K562 (cell line): ENCODE data around the gene IP6K1. TPM values are rescaled to one million over a fixed set of nuclear protein-coding genes. Genes with fewer than 3 reads are reported as not detected.
A peak's percentile ranks its signal among the peaks of the same experiment; 100 is the strongest.

Experiments
- ARID4B ChIP-seq: sonication (generic); formaldehyde crosslinking; IDR thresholded peaks from 2 replicates; pipeline ENCODE4 v1.8.0; 2022; ENCODE audit warnings: mild to moderate bottlenecking, missing genetic modification reagents
- FOXM1 ChIP-seq, 2 experiments: fragments of 450-650 bp in 1 of 2; sonication (generic) in 1 of 2; formaldehyde crosslinking in 1 of 2; IDR thresholded peaks; 2 replicates each; pipeline versions ENCODE4 v1.6.1 to v1.9.0; 2017 to 2022; ENCODE audit warnings: low read depth in 2 of 2, mild to moderate bottlenecking in 2 of 2, missing genetic modification reagents in 1 of 2, moderate library complexity in 1 of 2
- HDAC1 ChIP-seq, 2 experiments: fragments of 450-650 bp; IDR thresholded peaks; 2 replicates each; pipeline ENCODE4 v1.6.1; 2016 to 2017; ENCODE audit warnings: inconsistent platforms in 1 of 2, mild to moderate bottlenecking in 1 of 2, moderate library complexity in 1 of 2
- HNRNPH1 ChIP-seq: fragments of 200-400 bp; formaldehyde crosslinking; optimal IDR thresholded peaks from 2 replicates; pipeline ENCODE3; 2017; ENCODE audit warnings: low read depth, mild to moderate bottlenecking, low read length, moderate library complexity
- JUN ChIP-seq, 2 experiments: sonication (generic) in 1 of 2; formaldehyde crosslinking in 1 of 2; IDR thresholded peaks; 2 replicates each; pipeline versions ENCODE4 v1.6.1 to v1.8.0; 2012 to 2022; ENCODE audit warnings: borderline replicate concordance in 2 of 2, mild to moderate bottlenecking in 2 of 2, improper control_type of control experiment in 1 of 2, low read depth in 1 of 2, low read length in 1 of 2, missing genetic modification reagents in 1 of 2
- KLF10 ChIP-seq: fragments of 250-450 bp; sonication (Bioruptor Pico); IDR thresholded peaks from 2 replicates; pipeline ENCODE4 v1.6.1; 2021; ENCODE audit warnings: matching md5 sums
- NCOA4 ChIP-seq: fragments of 450-650 bp; IDR thresholded peaks from 2 replicates; pipeline ENCODE4 v1.6.1; 2018; ENCODE audit warnings: mild to moderate bottlenecking; ENCODE audit not compliant: partially characterized antibody
- NFE2L1 ChIP-seq: fragments of 450-650 bp; IDR thresholded peaks from 2 replicates; pipeline ENCODE4 v1.6.1; 2016; ENCODE audit warnings: missing genetic modification characterization, low read depth, mild to moderate bottlenecking, missing compliant biosample characterization, moderate library complexity, borderline replicate concordance
- REST ChIP-seq, 2 experiments: fragments of 450-650 bp; formaldehyde crosslinking in 1 of 2; IDR thresholded peaks; 2 replicates each; pipeline versions ENCODE4 v1.4.0 to v1.6.1; 2014 to 2020; ENCODE audit warnings: mild to moderate bottlenecking in 2 of 2, borderline replicate concordance in 1 of 2, low read depth in 1 of 2
- TFAP4 ChIP-seq: sonication (generic); formaldehyde crosslinking; IDR thresholded peaks from 2 replicates; pipeline ENCODE4 v1.8.0; 2022; ENCODE audit warnings: missing genetic modification reagents, mild to moderate bottlenecking, moderate library complexity, borderline replicate concordance
- ZBTB1 ChIP-seq: sonication (generic); formaldehyde crosslinking; IDR thresholded peaks from 2 replicates; pipeline ENCODE4 v1.8.1; 2023; ENCODE audit warnings: missing genetic modification reagents, low read depth, mild to moderate bottlenecking, borderline replicate concordance
- ZNF282 ChIP-seq: sonication (generic); formaldehyde crosslinking; IDR thresholded peaks from 2 replicates; pipeline ENCODE4 v1.8.1; 2023; ENCODE audit warnings: missing genetic modification reagents
- polyA plus RNA-seq, 8 experiments: library from polyadenylated mRNA; depleted of rRNA in 4 of 8; stranded (reverse) in 5 of 8; unstranded in 3 of 8; fragments of >200 nt; fragmentation: Nextera tagmentation in 2 of 8; fragmentation: Illumina TruSeq in 1 of 8; extraction: Ambion mirVana in 2 of 8; extraction: Trizol in 1 of 8; gene quantifications; 2 replicates each; pipeline versions ENCODE4 v1.2.1 to v1.2.3, GENCODE V29; 2011 to 2014; ENCODE audit warnings: inconsistent platforms in 1 of 8, missing spikeins in 1 of 8
- total RNA-seq, 7 experiments: library from RNA; depleted of rRNA in 6 of 7; stranded (reverse); fragments of >200 nt in 6 of 7; fragmentation: Illumina TruSeq in 2 of 7; extraction: Trizol in 2 of 7; gene quantifications; 2 replicates each; pipeline versions ENCODE4 v1.2.1 to v1.2.3, GENCODE V29; 2011 to 2021; ENCODE audit warnings: low replicate concordance in 1 of 7

The IP6K1 gene
- total and polyA plus RNA-seq, 9 of the 15 experiments (the other 6 are each of a cell fraction or from before 2014, with no cell fraction given) = 0.46 to 29.2 (median 13.1) TPM

DNA sequence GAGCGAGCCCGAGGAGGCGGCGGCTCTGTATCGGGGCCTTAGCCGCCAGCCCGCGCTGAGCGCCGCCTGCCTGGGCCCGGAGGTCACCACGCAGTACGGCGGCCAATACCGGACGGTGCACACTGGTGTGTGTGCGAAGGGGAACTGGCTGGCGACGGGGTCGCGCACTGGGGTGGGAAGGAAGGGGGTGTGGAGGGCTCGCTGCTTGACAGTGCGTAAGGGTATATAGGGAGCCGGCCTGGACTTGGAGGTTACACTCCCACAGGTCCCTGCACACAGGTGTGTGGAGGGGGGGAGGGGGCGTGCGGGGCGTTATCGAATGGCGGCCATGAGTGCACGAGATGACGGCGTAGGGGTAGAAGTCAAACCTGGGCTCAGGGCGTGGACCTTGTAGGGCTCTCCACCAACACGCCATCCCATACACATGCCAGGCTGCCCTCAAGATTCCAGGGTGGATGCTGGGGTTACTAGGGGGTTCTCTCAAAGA, 111.8 kb downstream of the IP6K1 start (continued):
- no peak for TF ChIP-seq KLF10 (CRISPR knock-in tag)
- TF ChIP-seq JUN (IDR thresholded peaks at IDR 0.05; ENCODE audit: borderline replicate concordance, low read depth, low read length) = no peak
- TF ChIP-seq JUN (CRISPR knock-in tag; IDR thresholded peaks at IDR 0.05; ENCODE audit: borderline replicate concordance) = peak; percentile 78; the same call in 1 of the 2 replicates
- TF ChIP-seq REST (IDR thresholded peaks at IDR 0.05; ENCODE audit: borderline replicate concordance) = no peak
- no peak for TF ChIP-seq REST (CRISPR knock-in tag; IDR thresholded peaks at IDR 0.05; ENCODE audit: low read depth)
- peak in 1 of 2 experiments; percentile 89; a peak in 2 of 4 replicates for TF ChIP-seq HDAC1 (IDR thresholded peaks at IDR 0.05)
- no peak for TF ChIP-seq FOXM1 (IDR thresholded peaks at IDR 0.05; ENCODE audit: low read depth)
- peak; percentile 42; the same call in 1 of the 2 replicates for TF ChIP-seq FOXM1 (CRISPR knock-in tag; IDR thresholded peaks at IDR 0.05; ENCODE audit: low read depth)
- no peak for TF ChIP-seq ZNF282 (CRISPR knock-in tag)
- TF ChIP-seq ARID4B (CRISPR knock-in tag) = peak; percentile 98
- TF ChIP-seq NCOA4 = no peak
- no peak; the same call in 1 of the 2 replicates for TF ChIP-seq TFAP4
- no peak for TF ChIP-seq NFE2L1 (tag)
- TF ChIP-seq ZBTB1 (CRISPR knock-in tag) = peak; percentile 65; the same call in 1 of the 2 replicates
- TF ChIP-seq HNRNPH1 = no peak
